GM23248 (cell line): ENCODE data around the gene CCDC32.

Experiments
- EZH2 ChIP-seq: fragments of 200-600 bp; sonication (generic); IDR thresholded peaks from 2 replicates; pipeline ENCODE4 v1.6.1; 2018; ENCODE audit warnings: antibody characterized with exemption, mild to moderate bottlenecking; ENCODE audit not compliant: insufficient read depth, poor library complexity, severe bottlenecking
- EZH2phosphoT487 ChIP-seq: fragments of 200-600 bp; sonication (generic); IDR thresholded peaks from 2 replicates; pipeline ENCODE4 v1.6.1; 2018; ENCODE audit warnings: antibody characterized with exemption, moderate library complexity, mild to moderate bottlenecking, low read depth; ENCODE audit not compliant: insufficient read depth

DNA sequence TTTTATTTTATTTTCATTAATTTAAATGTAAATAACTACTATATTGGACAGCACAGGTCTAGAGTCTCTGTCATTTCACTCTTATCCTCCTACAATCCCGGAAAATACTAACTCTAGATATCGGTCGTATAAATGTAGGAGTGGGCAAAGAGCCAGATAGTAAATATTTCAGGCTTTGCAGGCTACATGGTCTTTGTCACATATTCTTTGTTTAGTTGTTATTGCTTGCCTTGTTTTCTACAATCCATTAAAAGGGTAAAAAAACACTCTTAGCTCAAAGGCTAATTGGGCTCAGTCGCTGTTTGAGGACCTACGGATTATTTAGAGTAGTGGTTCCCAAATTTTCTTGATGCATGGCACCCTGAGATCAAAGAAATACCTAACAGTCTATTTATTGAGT is 30.9 kb upstream of the CCDC32 start:
- TF ChIP-seq EZH2 (no peak), EZH2phosphoT487 (no peak)
